GM21423 (cell line): ENCODE results near the gene RASSF9.

Source experiments
- ATAC-seq: cut with Tn5 transposase; IDR thresholded peaks from one replicate; pipeline ENCODE4 v1.9.1; 2021; ENCODE audit warnings: mild to moderate bottlenecking, moderate library complexity; ENCODE audit not compliant: unreplicated experiment

The RASSF9 gene

GRCh38 chr12:85836197-85837090 lies at the start of gene RASSF9:
Gene RASSF9, minus strand, starts transcription at chr12:85836409. Its CDS starts 208 bp downstream, at chr12:85836201.
- ATAC-seq: no peak

GRCh38 chr12:85883763-85884162 lies 47.6 kb upstream of the RASSF9 start:
- no peak for ATAC-seq

- ATAC-seq: no peak
Measured at GRCh38 chr12:85877459-85877858, 41.2 kb upstream of the RASSF9 start.

GRCh38 chr12:85874031-85874461 lies 37.8 kb upstream of the RASSF9 start, which contains the start of gene NTS:
Gene NTS, plus strand, starts transcription at chr12:85874295. Its CDS starts 109 bp downstream, at chr12:85874404.
- peak; percentile 84 for ATAC-seq

GRCh38 chr12:85872497-85873091 lies 36.4 kb upstream of the RASSF9 start:
- peak; percentile 74 for ATAC-seq

- peak; percentile 99 for ATAC-seq
Measured at GRCh38 chr12:85866986-85867776, 31.0 kb upstream of the RASSF9 start.

- no peak for ATAC-seq
Measured at GRCh38 chr12:85865890-85866289, 29.7 kb upstream of the RASSF9 start.

- no peak for ATAC-seq
Measured at GRCh38 chr12:85856966-85857365, 20.8 kb upstream of the RASSF9 start.

- no peak for ATAC-seq
Measured at GRCh38 chr12:85855305-85855704, 19.1 kb upstream of the RASSF9 start.

GRCh38 chr12:85849344-85849743 lies 13.1 kb upstream of the RASSF9 start:
- ATAC-seq: no peak

GRCh38 chr12:85843606-85844310 lies 7.5 kb upstream of the RASSF9 start:
- ATAC-seq: no peak

- no peak for ATAC-seq
Measured at GRCh38 chr12:85835426-85836196, 598 bp downstream of the RASSF9 start.

- no peak for ATAC-seq
Measured at GRCh38 chr12:85834378-85834777, 1.8 kb downstream of the RASSF9 start.

- no peak for ATAC-seq
Measured at GRCh38 chr12:85833579-85833978, 2.6 kb downstream of the RASSF9 start.

GRCh38 chr12:85831327-85831990 lies 4.8 kb downstream of the RASSF9 start:
- no peak for ATAC-seq

- no peak for ATAC-seq
Measured at GRCh38 chr12:85829391-85829790, 6.8 kb downstream of the RASSF9 start.

- ATAC-seq: no peak
Measured at GRCh38 chr12:85828576-85828975, 7.6 kb downstream of the RASSF9 start.

GRCh38 chr12:85825746-85826145 lies 10.5 kb downstream of the RASSF9 start:
- no peak for ATAC-seq

- ATAC-seq: no peak
Measured at GRCh38 chr12:85823436-85824180, 12.6 kb downstream of the RASSF9 start.
